SK-N-MC (cell line): Measurements from ENCODE around the gene COQ8B.

ENCODE experiments used
- DNase-seq: peaks from one replicate; pipeline ENCODE4 v3.0.0-alpha.2; 2011; ENCODE audit warnings: low read depth, low spot score
- H3K27ac ChIP-seq: fragments of 200-600 bp; sonication (generic); 2 replicates; pipeline ENCODE4 v1.5.1; 2016; ENCODE audit warnings: mixed run types
- H3K36me3 ChIP-seq: fragments of 200-600 bp; sonication (generic); 2 replicates; pipeline ENCODE4 v1.6.1; 2017; ENCODE audit warnings: antibody characterized with exemption, low read length, mixed read lengths; ENCODE audit not compliant: insufficient read depth
- H3K4me3 ChIP-seq: fragments of 200-600 bp; sonication (generic); 2 replicates; pipeline ENCODE4 v1.5.1; 2016
- H3K9ac ChIP-seq: fragments of 200-600 bp; sonication (generic); 2 replicates; pipeline ENCODE4 v1.8.0; 2017; ENCODE audit warnings: mixed run types, mixed read lengths; ENCODE audit not compliant: insufficient read length
- H3K9me3 ChIP-seq: fragments of 200-600 bp; sonication (generic); 2 replicates; pipeline ENCODE4 v1.6.1; 2017; ENCODE audit warnings: low read depth, mild to moderate bottlenecking, antibody characterized with exemption, low read length, moderate library complexity, mixed read lengths
- EZH2 ChIP-seq: fragments of 200-600 bp; sonication (generic); IDR thresholded peaks from one replicate; pipeline ENCODE4 v1.6.1; 2017; ENCODE audit warnings: antibody characterized with exemption
- FOXP2 ChIP-seq: optimal IDR thresholded peaks from 2 replicates; pipeline ENCODE3; 2011; ENCODE audit warnings: mild to moderate bottlenecking, moderate library complexity; ENCODE audit not compliant: insufficient read depth; ENCODE audit errors: extremely low read length, control extremely low read depth
- POLR2AphosphoS5 ChIP-seq: IDR thresholded peaks from 2 replicates; pipeline ENCODE4 v1.6.1; 2012; ENCODE audit warnings: mild to moderate bottlenecking, low read depth, low read length, borderline replicate concordance

Gene COQ8B

DNA sequence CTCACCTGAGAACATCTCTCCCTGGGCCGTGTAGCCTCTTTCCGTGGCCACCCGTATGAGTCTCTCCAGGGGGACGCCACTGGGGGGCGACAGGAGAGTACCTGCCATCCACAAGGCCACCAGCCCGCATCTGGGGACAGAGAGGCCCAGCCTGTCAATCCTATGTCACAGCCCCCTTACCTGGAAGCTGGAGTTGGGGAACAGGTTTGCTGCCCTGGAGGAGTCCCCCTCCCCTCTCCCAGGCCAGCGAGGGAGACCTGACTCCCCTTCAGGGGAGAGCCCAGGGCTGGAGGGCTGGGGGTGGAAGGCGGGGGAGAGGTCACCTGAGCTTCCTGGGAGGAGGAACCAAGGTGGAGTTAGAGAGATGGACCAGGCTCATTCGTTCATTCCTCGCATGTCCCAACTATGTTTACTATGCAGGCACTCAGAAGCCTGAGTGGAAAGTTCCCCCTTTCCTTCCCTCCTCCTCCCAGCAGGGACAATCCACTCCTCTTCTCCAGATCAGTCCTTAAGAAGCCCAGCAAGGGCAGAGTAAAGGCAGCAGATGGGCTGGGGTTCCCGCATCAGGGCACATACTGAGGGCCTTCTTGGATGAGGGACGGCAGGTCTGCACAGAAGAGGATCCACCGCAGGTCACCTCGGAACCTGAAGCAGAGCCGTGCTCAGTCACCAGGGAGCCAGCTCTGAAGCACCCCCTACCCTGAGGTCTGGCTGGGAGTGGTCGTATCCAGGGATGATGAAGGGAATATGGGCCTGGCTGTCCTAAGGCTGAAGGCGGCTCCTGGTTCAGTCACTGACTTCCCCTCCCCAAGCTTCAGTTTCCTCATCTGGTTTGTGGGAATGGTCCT lies 28.1 kb upstream of the COQ8B start:
- H3K4me3 ChIP-seq, result no peak overlapping the region
- H3K36me3 ChIP-seq, result no peaks in the 10 kb centered on the region
- H3K9ac ChIP-seq, result no peak overlapping the region
- no peak overlapping the region for H3K27ac ChIP-seq
- TF ChIP-seq POLR2AphosphoS5, result no peak
- TF ChIP-seq EZH2, result no peak
- TF ChIP-seq FOXP2, result no peak
- no peak for DNase-seq
- no peaks in the 10 kb centered on the region for H3K9me3 ChIP-seq

DNA sequence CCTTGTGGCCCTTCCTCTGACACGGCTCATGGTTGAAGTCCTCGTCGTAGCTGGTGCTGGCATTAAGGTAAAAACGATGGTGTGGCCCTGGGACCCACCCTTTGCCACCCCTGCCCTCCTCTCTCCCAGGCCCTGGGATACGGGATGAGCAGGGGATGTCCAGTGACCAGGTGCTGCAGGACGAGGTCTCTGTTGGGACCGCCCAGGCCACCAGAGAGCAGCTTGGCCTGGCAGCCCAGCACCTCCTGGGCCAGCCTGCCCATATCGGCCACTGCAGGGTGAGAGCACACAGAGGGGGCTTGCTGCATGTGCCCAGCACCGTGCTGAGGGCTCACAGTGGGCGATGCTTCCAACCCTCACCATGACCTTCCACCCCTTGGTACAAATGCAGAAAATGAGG lies 27.2 kb upstream of the COQ8B start:
- Histone ChIP-seq H3K4me3 (no peak overlapping the region), H3K9ac (no peak overlapping the region), H3K9me3 (no peaks in the 10 kb centered on the region), H3K27ac (no peak overlapping the region), H3K36me3 (no peaks in the 10 kb centered on the region)
- TF ChIP-seq POLR2AphosphoS5 (no peak), FOXP2 (no peak), EZH2 (no peak)
- no peak for DNase-seq

DNA sequence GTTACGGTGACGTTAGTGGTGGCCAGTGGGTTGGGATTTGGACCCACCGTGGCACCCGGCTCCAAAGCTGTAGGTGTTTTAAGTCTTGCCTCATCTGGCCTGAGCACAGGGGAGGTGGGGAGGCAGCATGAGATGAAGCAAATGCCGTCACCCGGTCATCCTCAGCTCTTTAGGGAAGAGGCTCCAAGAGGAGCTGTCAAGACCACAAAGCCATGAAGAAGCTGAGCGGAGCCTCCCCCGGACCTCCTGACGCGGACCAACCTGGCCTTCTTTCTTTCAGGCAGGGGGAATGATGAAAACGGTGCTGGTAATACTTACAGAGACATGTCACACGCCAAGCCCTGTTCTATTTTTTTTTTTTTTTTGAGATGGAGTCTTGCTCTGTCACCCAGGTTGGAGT lies 26.2 kb upstream of the COQ8B start:
- no peak overlapping the region for H3K27ac ChIP-seq
- no peak overlapping the region for H3K9ac ChIP-seq
- no peaks in the 10 kb centered on the region for H3K36me3 ChIP-seq
- H3K4me3 ChIP-seq, result no peak overlapping the region
- H3K9me3 ChIP-seq, result no peaks in the 10 kb centered on the region
- no peak for DNase-seq
- TF ChIP-seq FOXP2 (no peak), EZH2 (no peak), POLR2AphosphoS5 (no peak)

DNA sequence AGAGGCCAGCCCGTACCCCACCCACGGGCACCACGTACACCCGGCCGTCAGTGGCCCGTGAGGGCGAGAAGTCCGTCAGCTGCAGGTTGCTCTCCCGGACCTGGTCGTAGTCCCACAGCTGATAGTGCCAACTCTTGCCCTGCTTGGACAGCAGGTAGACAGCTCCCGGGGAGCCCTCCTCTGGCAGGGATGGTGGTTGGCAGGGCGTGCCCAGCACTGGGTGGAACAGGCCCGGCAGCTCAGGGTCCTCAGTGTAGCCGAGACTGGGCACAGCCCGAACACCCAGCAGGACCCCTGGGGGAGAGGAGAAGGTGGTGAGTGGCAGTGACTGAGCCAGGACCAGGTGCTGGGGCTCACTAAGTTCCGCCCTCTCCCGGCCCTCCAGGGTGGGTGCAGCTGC lies 25.8 kb upstream of the COQ8B start:
- Histone ChIP-seq H3K9me3 (no peaks in the 10 kb centered on the region), H3K27ac (no peak overlapping the region), H3K36me3 (peaks cover 2% of the 10 kb centered on the region), H3K9ac (no peak overlapping the region), H3K4me3 (no peak overlapping the region)
- DNase-seq, result no peak
- no peak for TF ChIP-seq FOXP2

DNA sequence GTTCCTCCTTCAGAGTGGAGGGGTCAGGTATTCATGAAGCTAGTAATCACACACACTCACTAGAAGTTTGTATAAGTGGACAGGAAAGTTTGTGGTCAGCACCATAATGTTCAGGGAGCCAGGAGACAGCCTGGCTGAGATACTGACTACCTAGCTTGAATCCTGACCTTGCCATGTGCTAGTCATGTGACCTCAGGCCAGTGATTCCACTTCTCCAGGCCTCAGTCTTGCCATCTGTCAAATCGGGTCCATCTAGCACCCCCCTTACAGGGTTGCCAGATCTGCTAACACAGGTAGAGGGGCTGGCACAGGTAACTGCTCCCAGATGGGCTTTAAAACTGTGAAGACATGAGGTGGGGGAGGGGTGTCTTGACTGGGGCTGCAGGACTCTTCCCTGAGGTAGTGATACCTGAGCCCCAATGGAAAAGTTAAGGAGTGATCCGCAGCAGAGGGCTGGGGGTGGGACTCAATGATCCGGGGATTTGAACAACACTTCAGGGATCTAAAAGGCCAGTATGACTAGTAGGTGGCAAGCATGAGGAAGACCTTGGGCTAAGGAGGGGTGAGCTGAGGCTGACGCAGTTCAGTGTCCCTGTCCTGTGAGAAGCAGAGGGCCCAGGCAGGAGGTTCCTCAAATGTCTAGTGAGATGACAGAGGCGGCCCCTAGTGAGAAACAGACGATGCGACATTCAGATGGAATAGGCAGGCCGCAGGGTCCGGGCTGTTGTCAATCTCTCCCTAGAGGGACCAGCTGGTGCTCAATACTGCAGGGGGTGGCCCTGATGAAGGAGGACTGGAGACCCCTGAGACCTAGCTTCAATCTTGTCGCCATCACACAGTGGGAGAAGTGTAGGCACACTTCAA lies 25.1 kb upstream of the COQ8B start:
- Histone ChIP-seq H3K36me3 (peaks cover 9% of the 10 kb centered on the region), H3K4me3 (no peak overlapping the region), H3K9ac (no peak overlapping the region), H3K27ac (no peak overlapping the region), H3K9me3 (no peaks in the 10 kb centered on the region)
- DNase-seq, result no peak
- TF ChIP-seq EZH2 (no peak), POLR2AphosphoS5 (no peak; the same call in 1 of the 2 replicates), FOXP2 (no peak)

DNA sequence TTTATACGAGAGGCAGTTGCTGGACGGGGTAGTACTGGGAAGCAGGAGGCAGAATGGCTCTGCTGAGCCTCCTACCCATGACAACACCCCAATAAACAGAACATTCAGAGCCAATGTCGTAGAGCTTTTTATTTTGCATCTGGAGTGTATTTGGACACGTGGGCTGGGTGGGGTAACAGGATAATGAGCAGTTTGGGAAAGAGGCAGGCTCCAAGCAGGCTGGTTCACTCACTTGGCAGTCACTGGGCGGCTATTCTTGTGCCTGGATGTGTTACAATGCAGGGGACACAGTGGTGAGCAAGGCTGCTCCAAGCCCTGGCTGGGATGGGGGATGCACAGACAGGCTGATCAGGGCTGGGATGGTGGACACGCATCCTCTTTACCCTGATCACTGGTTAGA lies 24.1 kb upstream of the COQ8B start:
- H3K9ac ChIP-seq, result no peak overlapping the region
- DNase-seq, result no peak
- TF ChIP-seq POLR2AphosphoS5, result no peak
- TF ChIP-seq EZH2, result no peak
- no peak for TF ChIP-seq FOXP2
- no peaks in the 10 kb centered on the region for H3K9me3 ChIP-seq
- H3K4me3 ChIP-seq, result no peak overlapping the region
- H3K36me3 ChIP-seq, result peaks cover 9% of the 10 kb centered on the region
- H3K27ac ChIP-seq, result peak overlapping the region; percentile 36; the same call in 1 of the 2 replicates

DNA sequence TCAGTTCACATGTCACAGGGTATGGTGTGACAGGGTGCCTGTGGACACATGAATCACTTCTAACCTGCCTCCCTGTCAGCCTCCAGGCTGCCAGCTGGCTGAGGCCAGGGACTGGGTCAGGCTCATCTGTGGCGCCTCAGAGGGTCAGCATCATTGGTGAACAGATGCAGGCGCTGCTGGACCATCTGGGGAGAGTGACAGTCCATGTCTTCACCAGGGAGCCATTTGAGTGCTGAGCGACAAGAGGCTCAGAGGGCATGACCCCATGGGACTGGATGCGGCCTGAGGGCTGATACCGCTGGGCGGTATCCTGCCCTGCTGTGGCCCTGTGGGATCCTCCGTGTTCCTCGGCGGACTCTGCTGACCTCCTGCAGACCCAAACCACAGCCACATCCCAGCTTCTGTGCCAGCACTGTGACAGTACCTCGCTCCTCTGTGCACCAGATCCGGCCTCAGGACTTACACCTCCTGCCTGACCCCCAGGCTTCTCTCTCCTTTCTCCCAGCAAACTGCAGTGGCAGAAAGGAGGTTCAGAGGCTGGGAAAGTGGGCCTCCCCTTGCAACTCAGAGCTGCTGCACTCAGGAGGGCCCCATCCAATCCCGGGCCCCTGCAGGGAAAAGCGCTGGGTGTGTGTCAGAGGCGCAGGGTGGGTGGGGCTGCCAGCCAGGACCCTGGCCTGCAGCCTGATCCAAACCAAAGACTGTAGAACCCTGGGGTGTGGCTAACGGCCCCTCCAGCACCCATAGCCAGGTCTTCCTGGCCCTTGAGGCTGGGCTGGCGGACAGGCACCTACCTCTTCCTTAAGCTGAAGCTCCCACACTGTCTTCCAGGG lies 23.4 kb upstream of the COQ8B start:
- TF ChIP-seq FOXP2 (no peak), EZH2 (no peak)
- Histone ChIP-seq H3K9ac (no peak overlapping the region), H3K36me3 (peaks cover 15% of the 10 kb centered on the region), H3K27ac (peak overlapping the region; percentile 36; the same call in 1 of the 2 replicates), H3K4me3 (no peak overlapping the region), H3K9me3 (no peaks in the 10 kb centered on the region)
- DNase-seq, result no peak
